OCI-LY3 (cell line): ENCODE data around the gene B4GALT1.

Experiments used
- CTCF ChIP-seq: fragments of 200-600, 300-600 bp; sonication (generic); IDR thresholded peaks from 2 replicates; pipeline ENCODE4 v1.5.1; 2014; ENCODE audit warnings: antibody characterized with exemption, low read length, low read depth
- EZH2phosphoT487 ChIP-seq: fragments of 200-600 bp; shearing (Covaris generic); IDR thresholded peaks from 2 replicates; pipeline ENCODE4 v1.6.1; 2018; ENCODE audit warnings: antibody characterized with exemption, mixed run types, low read depth

- TF ChIP-seq CTCF = no peak
- TF ChIP-seq EZH2phosphoT487 = no peak
Measured at GRCh38 chr9:33190021-33190705, 23.0 kb upstream of the B4GALT1 start.
